ENCODE results near the gene RPA3.
"Not testable (repeated sequence)": the region's sequence is repeated elsewhere in the genome, so short reads cannot be mapped to it uniquely, and the experiment has no call there.

RPA3 gene

DNA sequence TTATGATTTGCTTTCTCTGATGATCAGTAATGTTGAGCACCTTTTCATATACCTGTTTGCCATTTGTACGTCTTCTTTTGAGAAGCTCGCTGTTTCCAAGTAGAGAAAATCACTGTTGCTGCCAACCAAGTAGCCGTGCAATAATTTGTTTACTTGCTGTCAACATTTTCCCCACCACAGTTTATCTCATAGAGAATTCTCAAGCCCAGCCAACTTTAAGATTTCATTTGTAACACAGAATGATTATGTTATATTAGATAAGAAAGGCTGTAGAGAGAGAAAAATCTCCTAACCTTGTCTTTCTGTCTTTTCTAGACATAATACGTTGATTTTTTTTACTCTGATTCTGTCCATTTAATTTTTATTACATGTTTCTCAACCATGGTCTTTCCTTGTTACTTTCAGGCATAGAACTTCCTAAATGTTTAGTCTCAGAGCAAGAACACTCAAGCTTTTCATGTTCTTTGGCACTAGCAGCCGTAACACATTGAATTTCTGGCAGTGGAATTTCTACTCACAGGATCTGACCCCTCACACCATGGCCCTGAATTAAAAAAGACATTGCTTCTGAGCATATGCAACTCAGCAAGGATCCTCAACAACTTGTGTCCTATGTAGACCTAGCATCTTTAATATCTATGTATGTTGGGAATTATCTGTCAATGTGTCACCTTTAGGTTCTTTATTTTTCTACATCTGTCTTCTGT lies 23.1 kb downstream of the RPA3 start:
- in situ Hi-C loops (cut with MboI; ENCODE audit: low sequenced_read_pairs): no loop called here

GRCh38 chr7:7694542-7694941 lies 23.9 kb downstream of the RPA3 start:
- in situ Hi-C loops (cut with MboI; ENCODE audit: low sequenced_read_pairs): no loop called here

- in situ Hi-C loops (cut with MboI; ENCODE audit: low sequenced_read_pairs): no loop called here
Measured at GRCh38 chr7:7693881-7694280, 24.5 kb downstream of the RPA3 start.

GRCh38 chr7:7688956-7689355 lies 29.5 kb downstream of the RPA3 start:
- in situ Hi-C loops (cut with MboI; ENCODE audit: low sequenced_read_pairs): no loop called here

- in situ Hi-C loops (cut with MboI; ENCODE audit: low sequenced_read_pairs): no loop called here
Measured at GRCh38 chr7:7688310-7688709, 30.1 kb downstream of the RPA3 start.

GRCh38 chr7:7687800-7688199 lies 30.6 kb downstream of the RPA3 start:
- in situ Hi-C loops (cut with MboI; ENCODE audit: low sequenced_read_pairs): no loop called here

- in situ Hi-C loops (cut with MboI; ENCODE audit: low sequenced_read_pairs): no loop called here
Measured at GRCh38 chr7:7686811-7687508, 31.4 kb downstream of the RPA3 start.

DNA sequence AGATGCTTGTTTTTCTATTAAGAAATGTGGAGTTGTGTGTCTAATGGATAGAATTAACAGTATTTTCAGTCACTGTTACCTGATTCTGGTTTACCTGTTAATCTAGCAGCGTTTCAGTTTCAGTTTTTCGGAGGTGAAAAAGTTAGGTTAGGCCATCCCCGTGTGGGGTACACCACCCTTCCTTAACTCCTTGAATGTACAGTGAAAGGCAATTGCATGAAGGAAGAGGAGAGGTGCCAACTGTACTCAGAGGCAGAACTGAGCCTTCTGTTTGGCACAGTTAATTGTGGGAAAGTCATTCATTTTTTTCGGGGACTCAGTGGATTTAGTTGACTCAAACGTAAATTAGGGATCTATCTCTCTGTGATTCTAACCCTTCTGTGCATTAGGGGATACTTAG lies 35.5 kb downstream of the RPA3 start:
- in situ Hi-C loops (cut with MboI; ENCODE audit: low sequenced_read_pairs): no loop called here

DNA sequence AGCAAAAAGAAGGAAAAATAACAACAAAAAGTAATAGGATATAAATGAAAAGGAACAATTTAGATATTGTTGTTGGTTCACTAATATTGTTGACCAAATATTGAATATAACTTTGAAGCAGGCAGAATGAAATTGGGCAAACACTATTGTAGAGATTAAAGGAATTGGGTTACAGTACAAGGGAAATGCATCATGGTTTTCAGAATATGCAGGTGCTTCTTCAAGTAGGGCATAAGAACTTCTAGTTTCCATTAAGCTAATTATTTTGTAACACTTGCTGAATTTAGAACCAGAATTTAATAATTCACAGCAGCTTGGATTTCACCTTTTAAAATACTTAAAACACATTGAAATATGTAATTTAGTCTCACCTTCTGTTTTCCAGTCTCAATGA lies 36.5 kb downstream of the RPA3 start:
- in situ Hi-C loops (cut with MboI; ENCODE audit: low sequenced_read_pairs): no loop called here

DNA sequence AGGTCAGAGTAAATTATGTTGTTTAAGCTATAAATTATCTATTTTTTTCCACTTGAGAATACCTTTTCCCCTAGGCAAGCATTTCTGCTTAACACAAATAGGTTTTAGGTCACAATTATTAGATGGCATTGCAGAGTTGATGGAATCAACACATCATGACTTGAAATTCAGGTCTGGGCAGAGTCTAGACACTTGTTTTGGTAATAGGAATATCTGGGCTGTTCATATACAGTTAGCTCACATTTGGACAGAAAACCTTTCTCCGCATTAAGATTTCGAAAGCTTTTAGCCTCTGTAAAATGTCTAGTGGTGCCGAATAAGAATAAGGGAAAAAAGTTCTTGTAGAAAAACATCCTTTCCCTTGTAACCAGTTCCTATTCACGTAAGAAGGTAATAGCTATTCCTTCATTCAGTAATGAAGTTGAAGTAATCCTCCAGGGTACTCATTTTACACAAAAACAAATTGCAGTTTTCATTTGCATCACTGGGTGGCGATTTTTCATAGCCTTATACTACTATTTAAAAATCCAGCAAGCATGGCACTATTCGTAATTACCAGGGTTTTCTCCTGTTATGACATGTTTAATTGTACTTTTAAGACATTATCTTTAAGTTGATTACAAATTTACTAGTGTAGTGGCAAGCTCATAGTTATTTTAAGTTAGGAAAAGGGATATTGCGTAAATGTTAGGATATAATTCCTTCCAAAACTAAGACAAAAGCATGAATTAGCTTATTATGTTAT lies 37.0 kb downstream of the RPA3 start:
- in situ Hi-C loops (cut with MboI; ENCODE audit: low sequenced_read_pairs): no loop called here

DNA sequence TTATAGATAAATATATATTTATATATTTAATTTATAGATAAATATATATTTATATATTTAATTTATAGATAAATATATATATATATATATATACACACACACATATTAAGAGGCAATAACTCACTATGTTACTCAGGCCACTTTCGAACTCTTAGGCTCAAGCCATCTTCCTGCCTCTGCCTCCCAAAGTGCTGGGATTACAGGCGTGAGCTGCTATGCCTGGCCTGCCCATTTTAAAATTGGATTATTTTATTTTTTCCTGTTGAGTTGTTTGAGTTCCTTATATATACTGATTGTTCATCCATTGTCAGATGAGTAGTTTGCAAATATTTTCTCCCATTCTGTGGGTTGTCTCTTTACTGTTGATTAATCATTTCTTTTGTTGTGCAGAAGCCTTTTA lies 38.8 kb downstream of the RPA3 start:
- in situ Hi-C loops (cut with MboI; ENCODE audit: low sequenced_read_pairs): not testable (repeated sequence)

DNA sequence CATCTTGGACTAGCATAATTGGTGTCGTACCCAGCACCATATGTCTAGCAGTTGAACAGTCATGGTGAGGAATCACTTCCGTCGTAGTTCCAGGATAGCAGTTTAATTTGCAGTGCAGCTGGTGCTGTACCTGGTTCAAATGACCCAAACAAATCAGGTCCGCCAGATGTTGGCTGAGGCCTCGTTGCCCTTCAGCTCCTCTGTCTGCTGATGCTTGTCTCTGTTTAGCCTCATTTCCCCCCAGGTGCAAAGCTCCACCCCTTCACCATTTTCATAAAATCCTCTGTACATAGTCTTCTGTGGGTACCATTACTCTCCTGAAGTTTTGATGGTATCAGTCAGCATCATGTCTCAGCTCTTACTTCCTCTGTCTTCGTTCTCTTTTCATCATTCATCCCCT lies 42.7 kb downstream of the RPA3 start:
- in situ Hi-C loops (cut with MboI; ENCODE audit: low sequenced_read_pairs): no loop called here

GRCh38 chr7:7673240-7673550 lies 45.2 kb downstream of the RPA3 start:
- in situ Hi-C loops (cut with MboI; ENCODE audit: low sequenced_read_pairs): no loop called here

- in situ Hi-C loops (cut with MboI; ENCODE audit: low sequenced_read_pairs): no loop called here
Measured at GRCh38 chr7:7672545-7673239, 45.7 kb downstream of the RPA3 start.

GRCh38 chr7:7671361-7671760 lies 47.0 kb downstream of the RPA3 start:
- in situ Hi-C loops (cut with MboI; ENCODE audit: low sequenced_read_pairs): no loop called here

DNA sequence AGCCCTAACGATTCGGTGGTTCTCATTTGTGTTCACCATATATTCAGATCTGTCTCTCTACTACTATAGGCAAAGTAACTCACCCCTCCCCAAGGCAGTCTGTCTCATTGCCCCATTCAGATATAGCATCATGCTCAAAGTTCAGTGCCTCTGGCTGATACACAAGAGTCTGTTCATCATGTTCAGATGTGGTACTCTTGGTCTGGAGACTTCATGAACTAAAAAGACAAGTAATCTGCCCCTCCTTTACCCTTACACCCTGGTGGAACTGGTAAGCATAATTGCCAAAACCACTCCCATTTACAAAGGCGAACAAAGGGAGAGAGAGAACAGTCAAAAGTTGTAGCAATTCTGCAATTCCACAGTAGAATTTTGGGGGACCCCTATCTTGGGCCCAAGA lies 47.9 kb downstream of the RPA3 start:
- in situ Hi-C loops (cut with MboI; ENCODE audit: low sequenced_read_pairs): no loop called here

GRCh38 chr7:7668706-7669105 lies 49.7 kb downstream of the RPA3 start:
- in situ Hi-C loops (cut with MboI; ENCODE audit: low sequenced_read_pairs): no loop called here

GRCh38 chr7:7667187-7667586 lies 51.2 kb downstream of the RPA3 start:
- in situ Hi-C loops (cut with MboI; ENCODE audit: low sequenced_read_pairs): no loop called here

GRCh38 chr7:7665031-7665430 lies 53.4 kb downstream of the RPA3 start:
- in situ Hi-C loops (cut with MboI; ENCODE audit: low sequenced_read_pairs): no loop called here

- in situ Hi-C loops (cut with MboI; ENCODE audit: low sequenced_read_pairs): no loop called here
Measured at GRCh38 chr7:7664291-7664690, 54.1 kb downstream of the RPA3 start.

GRCh38 chr7:7662527-7662926 lies 55.9 kb downstream of the RPA3 start:
- in situ Hi-C loops (cut with MboI; ENCODE audit: low sequenced_read_pairs): no loop called here

DNA sequence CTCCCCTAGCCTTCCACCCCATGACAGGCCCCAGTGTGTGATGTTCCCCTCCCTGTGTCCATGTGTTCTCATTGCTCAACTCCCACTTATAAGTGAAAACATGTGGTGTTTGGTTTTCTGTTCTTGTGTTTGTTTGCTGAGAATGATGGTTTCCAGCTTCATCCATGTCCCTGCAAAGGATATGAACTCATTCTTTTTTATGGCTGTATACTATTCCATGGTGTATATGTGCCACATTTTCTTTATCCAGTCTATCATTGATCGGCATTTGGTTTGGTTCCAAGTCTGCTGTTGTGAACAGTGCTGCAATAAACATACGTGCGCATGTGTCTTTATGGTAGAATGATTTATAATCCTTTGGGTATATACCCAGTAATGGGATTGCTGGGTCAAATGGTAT lies 61.9 kb downstream of the RPA3 start:
- in situ Hi-C loops (cut with MboI; ENCODE audit: low sequenced_read_pairs): not testable (repeated sequence)

All from HL-60/S4 (cell line).